Bronchial smooth muscle cell (primary cell): ENCODE data around the gene MAP2K7. TPM values are rescaled to one million over a fixed set of nuclear protein-coding genes. Genes with fewer than 3 reads are reported as not detected.

Experiments
- total RNA-seq: library from RNA; depleted of rRNA; stranded (reverse); fragments of >200 nt; gene quantifications from 2 replicates; pipeline ENCODE4 v1.2.1, GENCODE V29; 2014

Gene MAP2K7
- 7.6 and 10.7 TPM in 2 replicates for total RNA-seq

DNA sequence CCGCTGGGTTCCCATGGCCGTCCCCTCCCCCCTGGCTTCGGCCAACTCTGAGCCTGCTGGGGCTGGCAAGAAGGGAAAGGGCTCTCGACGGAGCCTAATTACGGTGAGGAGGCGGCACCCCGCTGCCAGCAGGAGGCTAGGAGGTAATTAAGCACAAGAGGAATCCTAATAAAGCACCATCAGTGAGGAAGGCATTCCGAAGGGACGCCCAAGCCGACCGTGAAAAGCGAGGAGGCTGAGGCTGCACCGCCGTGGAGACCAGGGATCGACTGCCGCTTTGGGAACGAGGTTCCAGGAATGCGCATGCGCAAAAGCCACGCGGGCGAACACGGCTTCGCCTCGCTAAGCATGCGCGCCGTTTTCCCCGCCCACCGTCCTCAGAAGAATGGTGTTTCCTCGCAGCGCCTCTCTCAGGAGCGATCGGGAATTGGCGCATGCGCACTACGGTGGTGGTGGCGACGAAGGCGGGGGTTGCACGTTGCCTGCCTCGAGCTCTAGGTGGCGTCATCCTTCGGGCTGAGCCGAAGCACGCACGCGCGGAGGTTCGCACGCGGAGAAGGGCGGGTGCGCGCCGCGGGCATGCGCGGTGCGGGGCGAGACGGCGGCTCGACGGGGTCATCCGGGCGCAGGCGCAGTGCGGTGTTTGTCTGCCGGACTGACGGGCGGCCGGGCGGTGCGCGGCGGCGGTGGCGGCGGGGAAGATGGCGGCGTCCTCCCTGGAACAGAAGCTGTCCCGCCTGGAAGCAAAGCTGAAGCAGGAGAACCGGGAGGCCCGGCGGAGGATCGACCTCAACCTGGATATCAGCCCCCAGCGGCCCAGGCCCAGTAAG lies at the start of gene MAP2K7:
Gene MAP2K7 (plus strand): TSS at position 634 of the 830 bp plus-strand sequence. CDS start 68 bp downstream, at position 702.

DNA sequence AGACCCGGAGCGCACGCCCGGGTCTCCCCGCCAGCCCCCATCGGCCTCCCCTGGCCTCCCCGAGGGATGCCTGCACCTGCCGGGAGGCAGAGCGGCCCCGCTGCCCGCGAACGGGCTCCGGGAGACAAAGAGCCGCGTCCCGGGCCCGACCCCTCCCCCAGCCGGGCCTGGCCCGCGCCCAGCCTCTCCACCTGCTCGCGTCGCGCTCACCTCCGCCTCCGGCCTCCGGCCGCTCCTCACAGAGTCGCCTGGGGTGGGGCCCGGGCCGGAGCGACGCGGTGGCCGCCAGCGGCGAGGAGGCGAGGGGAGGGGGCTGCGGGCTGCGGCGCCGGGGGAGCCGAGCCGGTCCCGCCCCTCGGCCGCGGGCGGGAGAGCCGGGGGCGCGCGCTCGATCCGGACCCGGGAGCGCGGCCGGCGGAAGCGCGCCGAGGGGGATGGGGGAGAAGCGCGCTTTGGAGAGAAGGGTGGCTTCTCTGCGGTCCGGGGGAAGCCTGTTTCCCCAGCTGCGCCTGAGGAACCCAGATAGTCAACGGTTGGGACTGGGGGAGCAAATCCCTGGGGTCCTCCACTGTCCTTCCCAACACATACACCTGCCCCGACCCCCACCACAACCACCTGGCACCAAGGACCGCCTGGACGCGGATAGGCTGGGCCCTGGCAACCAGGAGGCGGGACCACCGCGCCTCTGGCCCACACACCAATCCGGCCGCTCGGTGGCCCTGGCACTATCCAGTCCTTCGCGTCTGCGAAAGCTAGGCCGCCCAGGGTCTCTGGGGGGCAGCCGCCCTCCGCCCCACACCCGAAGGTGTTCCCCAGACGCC lies 29.4 kb upstream of the MAP2K7 start, which contains the start of gene PRR36:
Gene PRR36 (minus strand): TSS at position 315 of the 821 bp plus-strand sequence. CDS start 701 bp downstream, outside the sequence.

DNA sequence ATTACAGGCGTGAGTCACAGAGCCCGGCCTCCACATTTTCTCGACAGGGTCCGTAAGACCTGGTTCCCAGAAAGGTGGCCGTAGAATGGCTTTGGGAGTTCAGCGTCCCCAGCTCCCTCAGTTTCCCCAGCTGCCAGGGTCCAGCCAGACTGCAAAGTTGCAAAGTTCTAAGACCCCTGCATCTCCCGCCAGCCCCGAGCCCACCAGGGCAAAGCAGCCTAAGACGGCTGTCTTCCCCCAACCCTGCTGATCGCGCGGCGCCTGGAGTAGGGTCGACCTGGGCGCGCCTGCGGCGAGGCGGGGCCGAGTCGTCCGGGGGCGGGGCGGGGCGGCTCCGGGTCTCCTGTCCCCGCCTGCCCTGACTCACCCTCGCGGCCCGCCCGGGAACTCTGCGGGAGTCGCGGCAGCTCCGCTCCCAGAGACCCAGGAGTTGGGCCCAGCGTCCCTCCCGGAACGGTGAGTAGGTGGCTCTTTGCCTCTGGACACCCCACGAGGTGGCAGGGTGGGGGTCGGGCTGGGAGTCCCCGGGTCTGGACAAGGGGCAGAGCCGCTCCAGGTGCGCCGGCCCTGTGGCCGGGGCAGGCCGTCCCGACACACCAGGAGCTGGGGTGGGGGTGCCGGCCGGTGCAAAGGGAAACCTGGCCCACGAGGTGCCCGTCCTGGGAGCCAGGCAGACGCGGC lies 15.4 kb upstream of the MAP2K7 start, which contains the start of gene LRRC8E:
Gene LRRC8E (plus strand): TSS at position 366 of the 681 bp plus-strand sequence. CDS start 7,094 bp downstream, outside the sequence.

DNA sequence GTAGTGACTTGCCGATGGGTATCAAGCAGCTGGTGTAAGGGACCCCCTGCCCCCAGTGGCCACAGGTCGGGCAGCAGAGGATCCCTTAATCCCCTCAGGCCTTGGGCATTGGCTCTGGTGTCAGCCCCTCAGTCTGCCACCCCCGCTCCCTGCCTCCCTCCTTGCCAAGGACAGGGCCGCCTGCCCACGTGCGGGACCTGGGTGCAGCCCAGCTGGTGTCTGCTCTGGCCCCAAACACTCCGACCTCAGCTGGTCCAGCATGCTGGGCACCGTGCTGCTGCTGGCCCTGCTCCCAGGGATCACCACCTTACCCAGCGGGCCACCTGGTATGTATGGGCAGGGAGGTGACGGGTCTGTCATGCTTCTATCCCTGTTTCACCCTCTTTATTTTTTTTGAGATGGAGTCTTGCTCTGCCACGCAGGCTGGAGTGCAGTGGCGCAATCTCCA lies 10.9 kb downstream of the MAP2K7 start, which contains the start of gene TGFBR3L:
Gene TGFBR3L (plus strand): TSS at position 233 of the 448 bp plus-strand sequence.

DNA sequence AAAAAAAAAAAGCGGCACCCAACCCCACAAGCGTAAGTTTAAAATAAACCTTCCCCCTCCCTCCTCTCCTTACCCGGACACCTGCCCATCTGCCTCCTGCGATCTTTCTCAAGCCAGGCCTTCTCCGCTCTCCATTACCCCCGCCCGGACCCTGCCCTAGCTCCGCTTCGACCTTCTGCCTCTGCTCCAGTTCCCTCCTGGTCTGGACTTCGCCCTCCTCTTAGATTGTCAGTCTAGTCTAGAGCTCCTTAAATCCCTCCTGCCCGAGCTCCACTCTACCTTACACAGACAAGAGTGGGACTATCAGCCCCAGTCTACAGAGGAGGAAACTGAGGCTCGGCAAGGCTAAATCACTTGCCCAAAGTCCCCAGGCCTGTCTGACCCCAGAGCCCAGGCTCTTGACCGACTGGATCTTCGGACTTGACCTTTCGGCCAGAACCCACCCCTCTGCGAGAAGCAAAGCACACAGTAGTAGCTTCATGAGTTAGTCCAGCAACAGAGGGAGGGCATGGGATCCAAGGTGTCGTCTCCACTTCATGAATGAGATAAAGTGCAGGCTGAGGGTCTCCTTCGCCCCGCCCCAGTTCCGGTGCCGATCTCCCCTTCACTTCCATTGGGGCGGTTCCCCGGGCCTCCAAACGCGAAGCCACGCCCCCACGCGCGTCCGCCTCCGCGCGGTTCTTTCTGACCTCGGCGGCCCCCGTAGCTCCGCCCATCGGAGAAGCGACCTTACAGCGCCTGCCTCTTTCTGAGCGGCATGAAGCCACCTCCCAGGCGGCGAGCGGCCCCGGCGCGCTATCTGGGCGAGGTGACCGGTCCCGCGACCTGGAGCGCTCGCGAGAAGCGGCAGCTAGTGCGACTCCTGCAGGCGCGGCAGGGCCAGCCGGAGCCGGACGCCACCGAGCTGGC lies 16.2 kb downstream of the MAP2K7 start, which contains the start of gene SNAPC2:
Gene SNAPC2 (plus strand): TSS at position 729 of the 909 bp plus-strand sequence. CDS start 29 bp downstream, at position 758.

DNA sequence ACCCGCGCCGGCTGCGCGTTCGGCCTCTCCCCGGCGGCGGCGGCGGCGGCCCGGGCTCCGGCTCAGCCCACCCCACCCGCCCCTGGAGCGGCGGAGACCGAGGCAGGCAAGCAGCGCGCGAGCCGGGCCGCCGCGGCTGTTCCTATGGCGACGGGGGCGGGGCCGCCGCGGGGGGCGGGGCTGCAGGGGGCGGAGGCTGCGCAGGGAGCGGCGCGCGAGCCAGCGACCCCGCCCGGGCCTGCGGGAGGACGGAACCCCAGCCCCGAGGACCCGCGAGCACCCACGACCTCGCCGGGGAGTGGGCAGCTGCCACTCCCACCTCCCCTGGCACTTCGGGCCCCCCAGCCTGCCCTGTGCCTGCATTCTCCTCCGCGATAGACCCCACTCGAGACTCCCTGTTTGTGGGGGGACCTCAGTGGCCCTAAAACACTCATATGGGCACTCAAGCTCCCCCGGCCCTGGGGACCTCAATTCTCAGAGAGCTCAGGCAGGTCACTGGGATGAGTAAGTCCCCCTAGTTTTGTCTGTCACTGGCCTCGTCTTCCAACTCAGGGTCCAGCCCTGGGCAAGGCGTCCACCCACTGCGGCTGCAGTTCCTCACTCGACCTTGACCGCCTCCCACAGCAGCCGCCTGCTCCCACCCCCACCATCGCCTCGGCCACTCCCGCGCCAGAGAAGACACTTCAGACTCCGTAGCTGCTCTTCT lies 22.5 kb downstream of the MAP2K7 start, which contains the start of gene CTXN1:
Gene CTXN1 (minus strand): TSS at position 115 of the 706 bp plus-strand sequence. CDS start 597 bp downstream, outside the sequence.

DNA sequence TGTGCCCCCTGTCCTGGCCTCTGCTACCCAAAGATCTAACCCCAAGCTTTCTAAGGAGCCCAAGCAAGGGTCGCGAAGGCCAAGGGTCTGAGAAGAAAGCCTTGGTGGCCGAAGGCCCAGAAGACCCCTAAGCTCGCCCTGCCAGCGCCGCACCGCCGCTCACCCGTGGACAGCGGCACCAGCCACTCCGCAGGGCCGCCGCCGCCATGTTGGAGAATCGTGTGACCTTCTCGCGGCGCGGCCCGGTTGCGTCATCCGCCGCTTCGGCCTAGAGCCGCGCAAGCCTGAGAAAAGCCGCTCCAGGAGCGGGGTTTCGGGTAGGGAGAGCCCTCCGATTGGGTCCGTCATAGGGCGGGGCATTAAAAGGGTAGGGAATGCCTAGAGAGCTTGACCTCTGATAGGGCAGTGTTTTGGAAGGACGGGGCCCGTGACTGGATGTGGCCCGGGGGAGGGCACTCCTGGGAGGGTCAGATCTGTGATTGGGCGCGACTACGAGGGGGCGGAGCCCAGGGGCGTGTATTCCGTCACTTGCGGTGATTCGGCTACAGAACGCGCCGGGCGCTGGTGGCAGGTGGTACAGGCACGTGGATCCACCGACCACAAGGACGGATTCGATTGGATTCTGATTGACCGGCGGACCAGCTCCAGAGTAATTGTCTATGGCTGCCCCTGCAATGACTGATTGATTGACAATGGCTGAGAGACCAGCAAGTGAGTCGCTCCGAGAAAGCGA lies 39.9 kb downstream of the MAP2K7 start, which contains the start of gene TIMM44:
Gene TIMM44 (minus strand): TSS at position 223 of the 733 bp plus-strand sequence. CDS start 15 bp downstream, at position 208.

Other genes with a start within 250 kb of the MAP2K7 start
- not detected in 2 replicates for gene RETN, start 234.8 kb upstream of the MAP2K7 start, total RNA-seq
- gene MCEMP1, start 226.8 kb upstream of the MAP2K7 start, total RNA-seq = not detected in 2 replicates
- gene TRAPPC5, start 223.0 kb upstream of the MAP2K7 start, total RNA-seq = 118 and 218 TPM in 2 replicates
- gene FCER2, start 201.7 kb upstream of the MAP2K7 start, total RNA-seq = not detected in 2 replicates
- not detected in 2 replicates for gene CLEC4G, start 171.8 kb upstream of the MAP2K7 start, total RNA-seq
- not detected in 2 replicates for gene CD209, start 156.3 kb upstream of the MAP2K7 start, total RNA-seq
- not detected in 2 replicates for gene CLEC4M, start 140.6 kb upstream of the MAP2K7 start, total RNA-seq
- gene EVI5L, start 73.7 kb upstream of the MAP2K7 start, total RNA-seq = 13.4 and 18.3 TPM in 2 replicates
- not detected in 2 replicates for gene PRR36, start 29.5 kb upstream of the MAP2K7 start, total RNA-seq
- gene LRRC8E, start 15.4 kb upstream of the MAP2K7 start, total RNA-seq = 4.2 and 5.8 TPM in 2 replicates
- 1.2 and 1.7 TPM in 2 replicates for gene TGFBR3L, start 11.0 kb downstream of the MAP2K7 start, total RNA-seq
- 10.4 and 17.7 TPM in 2 replicates for gene SNAPC2, start 16.5 kb downstream of the MAP2K7 start, total RNA-seq
- 0.26 and 0.63 TPM in 2 replicates for gene CTXN1, start 22.3 kb downstream of the MAP2K7 start, total RNA-seq
- 42.4 and 62.0 TPM in 2 replicates for gene TIMM44, start 39.8 kb downstream of the MAP2K7 start, total RNA-seq
- gene ELAVL1, start 101.8 kb downstream of the MAP2K7 start, total RNA-seq = 10.2 and 28.5 TPM in 2 replicates
- 0.16 TPM in 1 of 2 replicates, not detected in the other for gene CCL25, start 148.9 kb downstream of the MAP2K7 start, total RNA-seq
- not detected in 2 replicates for gene FBN3, start 245.7 kb downstream of the MAP2K7 start, total RNA-seq